ENCODE data around the gene PTGFRN.

- TF ChIP-seq CTCF (IDR thresholded peaks at IDR 0.05; ENCODE audit: poor library complexity) (no peak), EZH2 (IDR thresholded peaks at IDR 0.05; ENCODE audit: borderline replicate concordance) (no peak), EZH2phosphoT487 (IDR thresholded peaks at IDR 0.05; ENCODE audit: low read depth, severe bottlenecking, unreplicated experiment) (no peak)
Observed at GRCh38 chr1:116949213-116949985, 39.7 kb downstream of the PTGFRN start.

All from hepatocyte (in vitro differentiated cells).